HG03103 (cell line): ENCODE results near the gene FOXN3.

ENCODE experiments used
- ATAC-seq: cut with Tn5 transposase; IDR thresholded peaks from one replicate; pipeline ENCODE4 v1.9.1; 2021; ENCODE audit warnings: low read depth; ENCODE audit not compliant: unreplicated experiment

FOXN3 gene

GRCh38 chr14:89386212-89386886 lies 30.7 kb downstream of the FOXN3 start:
- no peak for ATAC-seq

GRCh38 chr14:89384636-89385035 lies 32.4 kb downstream of the FOXN3 start:
- ATAC-seq = no peak

- peak; percentile 84 for ATAC-seq
These were observed 33.0 kb downstream of the FOXN3 start for GRCh38 chr14:89384023-89384422.

- ATAC-seq = no peak
These were observed 33.9 kb downstream of the FOXN3 start for GRCh38 chr14:89382901-89383845.

GRCh38 chr14:89382487-89382886 lies 34.5 kb downstream of the FOXN3 start:
- no peak for ATAC-seq

GRCh38 chr14:89379891-89380820 lies 36.9 kb downstream of the FOXN3 start:
- no peak for ATAC-seq

- ATAC-seq = no peak
These were observed 38.0 kb downstream of the FOXN3 start for GRCh38 chr14:89379006-89379405.

GRCh38 chr14:89378119-89378518 lies 38.9 kb downstream of the FOXN3 start:
- peak; percentile 64 for ATAC-seq

GRCh38 chr14:89377544-89377943 lies 39.5 kb downstream of the FOXN3 start:
- no peak for ATAC-seq

GRCh38 chr14:89374908-89375307 lies 42.1 kb downstream of the FOXN3 start:
- ATAC-seq = no peak

GRCh38 chr14:89373185-89373584 lies 43.8 kb downstream of the FOXN3 start:
- ATAC-seq = no peak

GRCh38 chr14:89372512-89372883 lies 44.5 kb downstream of the FOXN3 start:
- ATAC-seq = no peak

GRCh38 chr14:89371585-89372511 lies 45.2 kb downstream of the FOXN3 start:
- no peak for ATAC-seq

- ATAC-seq = no peak
These were observed 46.3 kb downstream of the FOXN3 start for GRCh38 chr14:89370781-89371180.

- no peak for ATAC-seq
These were observed 46.7 kb downstream of the FOXN3 start for GRCh38 chr14:89370381-89370780.

- no peak for ATAC-seq
These were observed 47.4 kb downstream of the FOXN3 start for GRCh38 chr14:89369656-89370055.

- no peak for ATAC-seq
These were observed 48.2 kb downstream of the FOXN3 start for GRCh38 chr14:89368490-89369477.

GRCh38 chr14:89367779-89368120 lies 49.3 kb downstream of the FOXN3 start:
- ATAC-seq = no peak
